Gastroesophageal sphincter (tissue), 4 donors: ENCODE data around the gene B3GAT1. TPM values are rescaled to one million over a fixed set of nuclear protein-coding genes. Genes with fewer than 3 reads are reported as not detected.

Experiments
- ATAC-seq: fragments of 150-250 bp; one replicate; pipeline ENCODE4 v1.9.1; 2016; ENCODE audit warnings: mild to moderate bottlenecking, moderate library complexity
- H3K27ac ChIP-seq, 4 donors: fragments of 200-600 bp; sonication (generic) in 3 of 4; 1 replicate in 3 of 4; 2 replicates in 1 of 4; pipeline ENCODE4 v1.5.1; 2016 to 2019
- H3K27me3 ChIP-seq: fragments of 200-600 bp; sonication (generic); one replicate; pipeline ENCODE4 v1.5.1; 2019
- H3K36me3 ChIP-seq, 2 donors: fragments of 200-600 bp; sonication (generic); one replicate each; pipeline ENCODE4 v1.5.1; 2019; ENCODE audit warnings: control low read depth in 1 of 2
- H3K4me1 ChIP-seq, 3 donors: fragments of 200-600 bp; sonication (generic); 1 replicate in 2 of 3; 2 replicates in 1 of 3; pipeline ENCODE4 v1.5.1; 2016 to 2019; ENCODE audit warnings: control low read depth in 2 of 3
- H3K4me3 ChIP-seq, 2 donors: fragments of 200-600 bp; sonication (generic); one replicate each; pipeline ENCODE4 v1.5.1; 2019; ENCODE audit warnings: mild to moderate bottlenecking in 1 of 2, moderate library complexity in 1 of 2
- H3K9me3 ChIP-seq, 3 donors: fragments of 200-600 bp; sonication (generic); one replicate each; pipeline ENCODE4 v1.5.1; 2017 to 2019; ENCODE audit warnings: control low read depth in 2 of 3
- EP300 ChIP-seq: sonication (generic); formaldehyde crosslinking; IDR thresholded peaks from one replicate; pipeline ENCODE4 v1.6.1; 2017; ENCODE audit warnings: antibody characterized with exemption, mild to moderate bottlenecking
- POLR2A ChIP-seq, 2 donors: fragments of 450-650 bp; IDR thresholded peaks; one replicate each; pipeline ENCODE4 v1.6.1; 2017; ENCODE audit warnings: antibody characterized with exemption in 2 of 2, mild to moderate bottlenecking in 2 of 2, moderate library complexity in 1 of 2
- POLR2AphosphoS5 ChIP-seq: sonication (generic); formaldehyde crosslinking; IDR thresholded peaks from one replicate; pipeline ENCODE4 v1.6.1; 2017; ENCODE audit warnings: antibody characterized with exemption
- WGBS, 2 donors: methylation state at CpG; one replicate each; pipeline ENCODE4 v1.1.5; 2018; ENCODE audit warnings: low coverage in 1 of 2; 5-methylcytosine and 5-hydroxymethylcytosine counted together
- total RNA-seq, 4 donors: library from RNA; depleted of rRNA; stranded (reverse); fragments of >200 nt; gene quantifications; one replicate each; pipeline ENCODE4 v1.1.0, GENCODE V29; 2016
- TF ChIP-seq, protein P1 (sequence below), 4 experiments: fragments of 200-600 bp in 2 of 4; fragments of 450-650 bp in 2 of 4; sonication (generic) in 1 of 4; IDR thresholded peaks; one replicate each; pipeline ENCODE4 v1.5.1; 2017 to 2019; ENCODE audit warnings: antibody characterized with exemption in 4 of 4, mild to moderate bottlenecking in 2 of 4, moderate library complexity in 2 of 4

The B3GAT1 gene
- total RNA-seq, 4 donors from 2014 or later, result 0.08 to 0.52 (median 0.29) TPM

DNA sequence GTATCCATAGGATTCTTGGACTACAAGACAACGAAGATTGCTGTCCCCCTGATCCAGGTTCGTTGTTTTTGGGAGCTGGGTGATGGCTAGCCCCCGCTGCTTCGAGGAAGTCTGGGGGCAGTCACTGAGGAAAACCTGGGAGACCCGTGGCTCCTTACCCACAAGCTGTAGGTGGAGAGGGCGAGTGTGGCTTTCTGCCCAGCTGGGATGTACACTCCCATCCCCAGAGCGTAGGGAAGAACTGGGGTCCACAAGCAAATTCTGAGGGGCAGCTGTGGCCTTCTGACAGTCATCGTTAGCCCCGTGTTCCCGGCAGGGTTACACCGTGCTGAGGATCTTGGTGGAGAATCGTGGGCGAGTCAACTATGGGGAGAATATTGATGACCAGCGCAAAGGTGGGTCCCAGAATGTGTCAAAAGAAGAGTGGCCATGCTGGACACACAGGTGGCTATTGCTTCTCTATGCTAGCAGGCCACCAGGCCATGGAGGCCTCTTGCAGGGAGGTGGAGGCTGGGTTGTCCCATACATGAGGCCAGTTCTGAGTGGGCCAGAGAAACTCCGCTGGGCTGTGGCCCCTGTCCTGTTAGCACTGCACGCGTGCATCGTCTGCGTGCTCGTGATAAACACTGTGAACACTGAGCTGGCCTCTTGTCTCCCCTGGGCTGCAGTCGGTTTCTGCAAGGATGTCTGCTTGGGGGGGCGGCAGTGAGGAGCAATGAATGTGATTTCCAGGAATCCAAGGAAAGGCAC, 40.4 kb downstream of the B3GAT1 start:
- ATAC-seq, result no peak
- TF ChIP-seq, protein P1, sequence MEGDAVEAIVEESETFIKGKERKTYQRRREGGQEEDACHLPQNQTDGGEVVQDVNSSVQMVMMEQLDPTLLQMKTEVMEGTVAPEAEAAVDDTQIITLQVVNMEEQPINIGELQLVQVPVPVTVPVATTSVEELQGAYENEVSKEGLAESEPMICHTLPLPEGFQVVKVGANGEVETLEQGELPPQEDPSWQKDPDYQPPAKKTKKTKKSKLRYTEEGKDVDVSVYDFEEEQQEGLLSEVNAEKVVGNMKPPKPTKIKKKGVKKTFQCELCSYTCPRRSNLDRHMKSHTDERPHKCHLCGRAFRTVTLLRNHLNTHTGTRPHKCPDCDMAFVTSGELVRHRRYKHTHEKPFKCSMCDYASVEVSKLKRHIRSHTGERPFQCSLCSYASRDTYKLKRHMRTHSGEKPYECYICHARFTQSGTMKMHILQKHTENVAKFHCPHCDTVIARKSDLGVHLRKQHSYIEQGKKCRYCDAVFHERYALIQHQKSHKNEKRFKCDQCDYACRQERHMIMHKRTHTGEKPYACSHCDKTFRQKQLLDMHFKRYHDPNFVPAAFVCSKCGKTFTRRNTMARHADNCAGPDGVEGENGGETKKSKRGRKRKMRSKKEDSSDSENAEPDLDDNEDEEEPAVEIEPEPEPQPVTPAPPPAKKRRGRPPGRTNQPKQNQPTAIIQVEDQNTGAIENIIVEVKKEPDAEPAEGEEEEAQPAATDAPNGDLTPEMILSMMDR (IDR thresholded peaks at IDR 0.05), result no peak
- TF ChIP-seq EP300 (no peak), POLR2AphosphoS5 (no peak), POLR2A (IDR thresholded peaks at IDR 0.05) (no peak)
- H3K4me3 ChIP-seq, result no peak overlapping the region
- H3K27me3 ChIP-seq, result no peaks in the 10 kb centered on the region
- no peaks in the 10 kb centered on the region for H3K9me3 ChIP-seq
- WGBS, 2 donors, result 77% methylated on average over 4 of the region's 22 CpGs; no CpG with 5 or more reads in 1 of the 2 donors
- no peaks in the 10 kb centered on the region for H3K4me1 ChIP-seq
- peaks cover 0 to 22% of the 10 kb centered on the region in 2 donors for H3K36me3 ChIP-seq
- H3K27ac ChIP-seq, result no peak overlapping the region

DNA sequence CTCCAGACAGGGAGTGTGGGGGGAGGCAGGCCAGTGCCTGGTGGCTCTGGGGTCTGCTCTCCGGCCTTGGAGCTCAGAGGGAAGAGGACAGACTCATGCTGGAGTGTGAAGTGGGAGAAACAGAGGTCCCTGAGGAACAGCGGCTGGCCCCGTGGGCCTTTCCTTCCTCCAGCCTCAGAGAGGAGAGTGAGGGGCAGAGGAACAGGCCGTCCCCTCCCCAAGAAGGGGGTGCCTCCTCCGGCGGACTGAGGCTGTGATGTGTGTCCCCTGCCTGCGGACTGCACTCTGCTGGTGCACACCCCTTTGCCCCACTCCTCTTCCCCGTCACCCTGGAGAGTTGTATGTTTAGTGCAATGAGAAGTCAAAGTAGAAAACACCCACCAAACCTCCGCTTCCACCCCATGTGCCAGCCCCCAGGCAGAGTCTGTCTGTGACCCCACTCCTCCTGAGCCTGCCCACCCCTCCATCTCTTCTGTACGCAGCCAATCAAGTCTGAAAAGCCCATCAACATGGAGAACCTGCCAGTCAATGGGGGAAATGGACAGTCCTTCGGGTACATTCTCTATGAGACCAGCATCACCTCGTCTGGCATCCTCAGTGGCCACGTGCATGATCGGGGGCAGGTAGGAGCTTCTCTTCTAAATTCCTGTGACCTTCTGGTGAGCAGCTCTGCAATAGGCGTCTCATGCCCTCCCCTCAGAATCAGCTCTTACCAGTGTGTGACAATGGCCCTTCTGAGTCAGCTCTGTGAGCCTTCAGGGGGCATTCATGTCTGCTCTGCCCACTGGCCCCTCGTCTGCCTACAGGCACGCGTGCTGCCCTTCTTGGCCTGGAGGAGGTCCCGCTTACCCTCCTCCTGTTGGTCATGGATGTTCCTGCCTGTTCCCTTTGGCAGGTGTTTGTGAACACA, 41.3 kb downstream of the B3GAT1 start:
- H3K36me3 ChIP-seq, result peaks cover 0 to 22% of the 10 kb centered on the region in 2 donors
- H3K27ac ChIP-seq, result no peak overlapping the region
- WGBS, 2 donors, result 80 to 81% methylated on average over 1 to 4 of the region's 19 CpGs
- no peak for ATAC-seq
- H3K27me3 ChIP-seq, result no peaks in the 10 kb centered on the region
- H3K4me3 ChIP-seq, result no peak overlapping the region
- no peak for TF ChIP-seq POLR2AphosphoS5
- no peak for TF ChIP-seq POLR2A (IDR thresholded peaks at IDR 0.05)
- TF ChIP-seq EP300, result no peak
- TF ChIP-seq, protein P1 (IDR thresholded peaks at IDR 0.05), result no peak
- H3K9me3 ChIP-seq, result no peaks in the 10 kb centered on the region
- no peaks in the 10 kb centered on the region for H3K4me1 ChIP-seq

DNA sequence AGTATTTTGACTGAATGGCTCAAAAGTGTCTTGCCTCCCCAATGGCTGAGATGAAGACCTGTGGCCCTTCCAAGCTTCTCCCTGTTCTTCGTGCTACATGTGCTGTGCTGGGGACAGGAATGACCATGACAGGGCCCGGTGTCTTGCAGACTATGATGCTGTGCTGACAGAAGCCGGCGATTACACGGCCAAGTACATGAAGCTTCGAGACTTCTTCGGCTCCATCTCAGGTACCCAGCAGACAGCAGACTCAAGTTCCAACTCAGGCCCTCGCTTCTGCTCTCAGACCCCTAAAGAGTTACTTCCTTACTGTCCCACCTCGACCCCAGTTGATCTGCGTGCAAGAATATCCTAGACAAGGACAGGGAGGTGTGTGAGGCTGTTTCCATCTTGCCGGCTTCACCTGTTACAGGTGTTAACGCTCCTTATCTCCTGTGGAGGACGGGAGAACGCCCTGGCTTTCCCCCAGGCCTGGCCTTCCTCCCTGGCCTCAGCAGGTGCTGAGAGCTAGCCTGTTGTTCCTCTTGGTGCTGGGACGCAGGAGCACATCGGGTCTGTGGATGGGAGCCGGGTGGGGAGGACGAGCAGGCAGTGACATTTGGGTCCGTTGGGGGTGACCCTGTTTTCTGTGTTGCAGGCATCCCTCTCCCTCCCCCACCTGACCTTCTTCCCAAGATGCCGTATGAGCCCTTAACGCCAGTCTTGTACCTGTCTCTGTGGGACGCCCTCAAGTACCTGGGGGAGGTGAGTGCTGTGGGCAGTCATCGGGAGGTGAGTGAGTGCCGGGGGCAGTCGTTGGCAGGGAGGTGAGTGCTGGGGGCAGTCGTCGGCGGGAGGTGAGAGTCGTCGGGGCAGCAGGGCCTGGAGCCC, 42.2 kb downstream of the B3GAT1 start:
- WGBS, 2 donors, result 91% methylated on average over 7 of the region's 30 CpGs; no CpG with 5 or more reads in 1 of the 2 donors
- H3K36me3 ChIP-seq, result peaks cover 0 to 22% of the 10 kb centered on the region in 2 donors
- no peak for TF ChIP-seq POLR2AphosphoS5
- no peak for TF ChIP-seq POLR2A (IDR thresholded peaks at IDR 0.05)
- TF ChIP-seq, protein P1 (IDR thresholded peaks at IDR 0.05), result no peak
- TF ChIP-seq EP300, result no peak
- ATAC-seq, result no peak
- H3K9me3 ChIP-seq, result no peaks in the 10 kb centered on the region
- no peaks in the 10 kb centered on the region for H3K4me1 ChIP-seq
- no peak overlapping the region for H3K4me3 ChIP-seq
- H3K27ac ChIP-seq, result no peak overlapping the region
- peaks cover 6% of the 10 kb centered on the region for H3K27me3 ChIP-seq

DNA sequence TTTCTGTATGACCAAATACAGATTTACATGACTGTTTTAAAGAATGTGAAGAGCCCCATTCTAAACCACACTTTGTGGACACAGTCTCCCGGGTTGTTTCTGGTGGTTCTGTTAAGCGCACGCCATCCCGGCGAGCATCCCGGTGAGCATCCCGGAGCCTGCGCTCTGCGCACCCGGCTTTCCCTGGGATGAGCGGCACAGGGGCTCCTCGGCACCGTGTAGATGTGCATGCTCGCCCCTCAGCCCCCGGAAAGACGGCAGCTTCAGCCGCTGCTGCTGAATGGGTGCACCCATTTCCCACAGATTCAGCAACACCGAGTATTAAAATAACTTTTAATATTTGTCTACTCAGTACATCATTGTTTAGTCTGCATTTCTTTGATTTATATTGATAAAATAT, 44.3 kb downstream of the B3GAT1 start:
- no peak overlapping the region for H3K27ac ChIP-seq
- peaks cover 0 to 22% of the 10 kb centered on the region in 2 donors for H3K36me3 ChIP-seq
- no peaks in the 10 kb centered on the region for H3K4me1 ChIP-seq
- no peak overlapping the region for H3K4me3 ChIP-seq
- H3K9me3 ChIP-seq, result no peaks in the 10 kb centered on the region
- 87 to 91% methylated on average over 8 to 15 of the region's 18 CpGs for WGBS, 2 donors
- H3K27me3 ChIP-seq, result peaks cover 13% of the 10 kb centered on the region
- no peak for ATAC-seq
- TF ChIP-seq, protein P1 (IDR thresholded peaks at IDR 0.05), result no peak
- TF ChIP-seq EP300, result no peak
- TF ChIP-seq POLR2A (IDR thresholded peaks at IDR 0.05), result no peak
- TF ChIP-seq POLR2AphosphoS5, result no peak
